GM12878 (cell line): ENCODE results near the gene WEE2. TPM values are rescaled to one million over a fixed set of nuclear protein-coding genes. Genes with fewer than 3 reads are reported as not detected.

ENCODE experiments used
- BHLHE40 ChIP-seq, 2 experiments: fragments of 450-650 bp in 1 of 2; IDR thresholded peaks; 2 replicates each; pipeline ENCODE4 v1.6.1; 2011 to 2017; ENCODE audit warnings: low read depth in 2 of 2, borderline replicate concordance in 1 of 2, improper control_type of control experiment in 1 of 2, low read length in 1 of 2, mild to moderate bottlenecking in 1 of 2
- CBX3 ChIP-seq: fragments of 200-600 bp; sonication (generic); IDR thresholded peaks from 2 replicates; pipeline ENCODE4 v1.6.1; 2016; ENCODE audit warnings: low read depth, borderline replicate concordance
- ETV6 ChIP-seq, 2 experiments: fragments of 450-650 bp in 1 of 2; IDR thresholded peaks in 1 of 2; conservative IDR thresholded peaks in 1 of 2; 2 replicates each; pipeline ENCODE4 v1.6.1; 2014; ENCODE audit warnings: antibody characterized with exemption in 1 of 2, borderline replicate concordance in 1 of 2, low read depth in 1 of 2, mild to moderate bottlenecking in 1 of 2, moderate library complexity in 1 of 2
- FOXM1 ChIP-seq: IDR thresholded peaks from 2 replicates; pipeline ENCODE4 v1.6.1; 2012; ENCODE audit warnings: low read depth, mild to moderate bottlenecking, inconsistent platforms, low read length, moderate library complexity
- MTA2 ChIP-seq: fragments of 450-650 bp; IDR thresholded peaks from 2 replicates; pipeline ENCODE4 v1.6.1; 2016; ENCODE audit warnings: low read depth, mild to moderate bottlenecking, moderate library complexity
- NBN ChIP-seq: fragments of 450-650 bp; IDR thresholded peaks from 2 replicates; pipeline ENCODE4 v1.6.1; 2016
- PAX5 ChIP-seq: IDR thresholded peaks from 2 replicates; pipeline ENCODE4 v1.6.1; 2011; ENCODE audit warnings: low read depth, low read length, borderline replicate concordance
- PAX8 ChIP-seq: fragments of 450-650 bp; IDR thresholded peaks from 2 replicates; pipeline ENCODE4 v1.6.1; 2017; ENCODE audit warnings: mild to moderate bottlenecking, moderate library complexity
- PML ChIP-seq: IDR thresholded peaks from 2 replicates; pipeline ENCODE4 v1.6.1; 2012; ENCODE audit warnings: low read length, inconsistent platforms
- SIX5 ChIP-seq: IDR thresholded peaks from 2 replicates; pipeline ENCODE4 v1.6.1; 2011; ENCODE audit warnings: mild to moderate bottlenecking, low read depth, low read length, moderate library complexity; ENCODE audit not compliant: severe bottlenecking
- ZNF217 ChIP-seq: fragments of 450-650 bp; IDR thresholded peaks from 2 replicates; pipeline ENCODE4 v1.6.1; 2017; ENCODE audit warnings: antibody characterized with exemption, mild to moderate bottlenecking
- ZNF24 ChIP-seq: fragments of 450-650 bp; IDR thresholded peaks from 2 replicates; pipeline ENCODE4 v1.6.1; 2017; ENCODE audit warnings: antibody characterized with exemption, mild to moderate bottlenecking
- ZNF622 ChIP-seq: fragments of 450-650 bp; IDR thresholded peaks from 2 replicates; pipeline ENCODE4 v1.6.1; 2017; ENCODE audit warnings: mild to moderate bottlenecking, inconsistent platforms
- polyA plus RNA-seq, 11 experiments: library from polyadenylated mRNA; depleted of rRNA in 4 of 11; unstranded in 6 of 11; stranded (reverse) in 5 of 11; fragments of >200 nt; fragmentation: Nextera tagmentation in 4 of 11; fragmentation: Illumina TruSeq in 1 of 11; extraction: Ambion mirVana in 4 of 11; extraction: Trizol in 1 of 11; gene quantifications; 1 replicate in 1 of 11; 2 replicates in 10 of 11; pipeline versions ENCODE4 v1.2.1 to v1.2.3, GENCODE V29; 2011 to 2016; ENCODE audit warnings: inconsistent platforms in 2 of 11, missing spikeins in 2 of 11, low read depth in 1 of 11
- total RNA-seq, 4 experiments: library from RNA; depleted of rRNA in 3 of 4; stranded (reverse); fragments of >200 nt in 3 of 4; fragmentation: Illumina TruSeq in 1 of 4; extraction: Trizol in 1 of 4; gene quantifications; 2 replicates each; pipeline versions ENCODE4 v1.2.1 to v1.2.3, GENCODE V29; 2013 to 2021
- TF ChIP-seq, protein P1 (sequence below): IDR thresholded peaks from 2 replicates; pipeline ENCODE4 v1.6.1; 2012; ENCODE audit warnings: low read depth, low read length, improper control_type of control experiment
- TF ChIP-seq, protein P2 (sequence below): IDR thresholded peaks from 2 replicates; pipeline ENCODE4 v1.6.1; 2011; ENCODE audit warnings: borderline replicate concordance, low read depth, mild to moderate bottlenecking, moderate library complexity, low read length; ENCODE audit not compliant: insufficient read depth, poor library complexity, severe bottlenecking
- TF ChIP-seq, protein P3 (sequence below): IDR thresholded peaks from 2 replicates; pipeline ENCODE4 v1.6.1; 2012; ENCODE audit warnings: improper control_type of control experiment, low read depth, low read length; ENCODE audit not compliant: insufficient replicate concordance
- TF ChIP-seq, protein P4 (sequence below): fragments of 150-350 bp; IDR thresholded peaks from 2 replicates; pipeline ENCODE4 v1.6.1; 2016; ENCODE audit warnings: low read depth, low read length

WEE2 gene
- total and polyA plus RNA-seq, 10 of the 15 experiments (the other 5 are each of a cell fraction or from before 2014, with no cell fraction given), result 0.02 to 0.03 (median 0.03) TPM; not detected in 7

DNA sequence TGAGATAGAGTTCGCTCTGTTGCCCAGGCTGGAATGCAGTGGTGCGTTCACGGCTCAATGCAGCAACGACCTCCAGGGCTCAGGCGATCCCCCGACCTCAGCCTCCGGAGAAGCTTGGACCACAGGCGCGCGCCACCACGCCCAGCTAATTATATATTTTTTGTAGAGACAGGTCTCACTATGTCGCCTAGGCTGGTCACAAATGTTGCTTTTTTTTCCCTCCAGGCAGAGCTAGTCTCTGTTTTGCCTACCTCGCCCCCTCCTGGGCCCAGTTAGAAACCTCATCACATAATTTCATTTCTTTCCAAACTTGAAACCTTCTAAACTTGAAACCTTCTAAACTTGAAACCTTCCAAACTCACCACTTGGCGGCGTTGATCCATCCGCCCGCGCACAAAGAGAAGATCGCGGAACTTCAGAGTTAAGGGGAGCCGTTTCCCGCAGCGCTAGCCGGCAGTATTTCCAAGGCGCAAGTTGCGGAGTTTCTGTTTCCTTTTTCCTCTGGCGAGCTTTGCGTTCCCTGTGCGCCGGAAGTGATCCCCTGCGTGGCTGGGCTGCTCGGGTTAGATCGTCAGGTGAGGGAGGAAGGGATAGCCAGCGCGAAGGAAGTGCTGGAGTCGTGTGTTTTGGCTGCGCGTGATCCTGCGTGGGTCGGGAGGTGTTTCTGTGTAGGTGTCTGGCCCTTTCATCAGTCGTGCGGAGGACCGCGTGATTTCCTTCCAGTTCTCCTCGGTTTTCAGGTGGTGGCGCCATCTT, 29.9 kb downstream of the WEE2 start, which contains the start of gene SSBP1 (continued):
- peak; percentile 88 for TF ChIP-seq MTA2
- peak; percentile 73 for TF ChIP-seq ZNF24
- peak; percentile 98 for TF ChIP-seq PML
- TF ChIP-seq, protein P1, sequence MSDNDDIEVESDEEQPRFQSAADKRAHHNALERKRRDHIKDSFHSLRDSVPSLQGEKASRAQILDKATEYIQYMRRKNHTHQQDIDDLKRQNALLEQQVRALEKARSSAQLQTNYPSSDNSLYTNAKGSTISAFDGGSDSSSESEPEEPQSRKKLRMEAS, result 0 out of 2 replicates have a peak, but pooled peaks have one; percentile 33
- TF ChIP-seq ZNF217, result 0 out of 2 replicates have a peak, but pooled peaks have one; percentile 28
- 0 out of 2 replicates have a peak, but pooled peaks have one; percentile 82 for TF ChIP-seq PAX8
- peak in 1 of 2 experiments; percentile 87; a peak in 2 of 4 replicates for TF ChIP-seq BHLHE40 (IDR thresholded peaks at IDR 0.05; ENCODE audit: borderline replicate concordance in 1 of 2, low read depth in 2 of 2, low read length in 1 of 2)
- peak; percentile 95 for TF ChIP-seq FOXM1
- peak in 1 of 2 experiments; percentile 89; a peak in 2 of 4 replicates for TF ChIP-seq ETV6 (conservative IDR thresholded peaks at IDR 0.05 in 1 of 2, IDR thresholded peaks at IDR 0.05 in 1 of 2; ENCODE audit: borderline replicate concordance in 1 of 2, low read depth in 1 of 2)
- TF ChIP-seq SIX5, result peak; percentile 82
- TF ChIP-seq, protein P2, sequence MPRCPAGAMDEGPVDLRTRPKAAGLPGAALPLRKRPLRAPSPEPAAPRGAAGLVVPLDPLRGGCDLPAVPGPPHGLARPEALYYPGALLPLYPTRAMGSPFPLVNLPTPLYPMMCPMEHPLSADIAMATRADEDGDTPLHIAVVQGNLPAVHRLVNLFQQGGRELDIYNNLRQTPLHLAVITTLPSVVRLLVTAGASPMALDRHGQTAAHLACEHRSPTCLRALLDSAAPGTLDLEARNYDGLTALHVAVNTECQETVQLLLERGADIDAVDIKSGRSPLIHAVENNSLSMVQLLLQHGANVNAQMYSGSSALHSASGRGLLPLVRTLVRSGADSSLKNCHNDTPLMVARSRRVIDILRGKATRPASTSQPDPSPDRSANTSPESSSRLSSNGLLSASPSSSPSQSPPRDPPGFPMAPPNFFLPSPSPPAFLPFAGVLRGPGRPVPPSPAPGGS, result no peak
- peak; percentile 49; the same call in 1 of the 2 replicates for TF ChIP-seq PAX5
- TF ChIP-seq NBN, result peak; percentile 98
- no peak for TF ChIP-seq ZNF622
- TF ChIP-seq, protein P3, sequence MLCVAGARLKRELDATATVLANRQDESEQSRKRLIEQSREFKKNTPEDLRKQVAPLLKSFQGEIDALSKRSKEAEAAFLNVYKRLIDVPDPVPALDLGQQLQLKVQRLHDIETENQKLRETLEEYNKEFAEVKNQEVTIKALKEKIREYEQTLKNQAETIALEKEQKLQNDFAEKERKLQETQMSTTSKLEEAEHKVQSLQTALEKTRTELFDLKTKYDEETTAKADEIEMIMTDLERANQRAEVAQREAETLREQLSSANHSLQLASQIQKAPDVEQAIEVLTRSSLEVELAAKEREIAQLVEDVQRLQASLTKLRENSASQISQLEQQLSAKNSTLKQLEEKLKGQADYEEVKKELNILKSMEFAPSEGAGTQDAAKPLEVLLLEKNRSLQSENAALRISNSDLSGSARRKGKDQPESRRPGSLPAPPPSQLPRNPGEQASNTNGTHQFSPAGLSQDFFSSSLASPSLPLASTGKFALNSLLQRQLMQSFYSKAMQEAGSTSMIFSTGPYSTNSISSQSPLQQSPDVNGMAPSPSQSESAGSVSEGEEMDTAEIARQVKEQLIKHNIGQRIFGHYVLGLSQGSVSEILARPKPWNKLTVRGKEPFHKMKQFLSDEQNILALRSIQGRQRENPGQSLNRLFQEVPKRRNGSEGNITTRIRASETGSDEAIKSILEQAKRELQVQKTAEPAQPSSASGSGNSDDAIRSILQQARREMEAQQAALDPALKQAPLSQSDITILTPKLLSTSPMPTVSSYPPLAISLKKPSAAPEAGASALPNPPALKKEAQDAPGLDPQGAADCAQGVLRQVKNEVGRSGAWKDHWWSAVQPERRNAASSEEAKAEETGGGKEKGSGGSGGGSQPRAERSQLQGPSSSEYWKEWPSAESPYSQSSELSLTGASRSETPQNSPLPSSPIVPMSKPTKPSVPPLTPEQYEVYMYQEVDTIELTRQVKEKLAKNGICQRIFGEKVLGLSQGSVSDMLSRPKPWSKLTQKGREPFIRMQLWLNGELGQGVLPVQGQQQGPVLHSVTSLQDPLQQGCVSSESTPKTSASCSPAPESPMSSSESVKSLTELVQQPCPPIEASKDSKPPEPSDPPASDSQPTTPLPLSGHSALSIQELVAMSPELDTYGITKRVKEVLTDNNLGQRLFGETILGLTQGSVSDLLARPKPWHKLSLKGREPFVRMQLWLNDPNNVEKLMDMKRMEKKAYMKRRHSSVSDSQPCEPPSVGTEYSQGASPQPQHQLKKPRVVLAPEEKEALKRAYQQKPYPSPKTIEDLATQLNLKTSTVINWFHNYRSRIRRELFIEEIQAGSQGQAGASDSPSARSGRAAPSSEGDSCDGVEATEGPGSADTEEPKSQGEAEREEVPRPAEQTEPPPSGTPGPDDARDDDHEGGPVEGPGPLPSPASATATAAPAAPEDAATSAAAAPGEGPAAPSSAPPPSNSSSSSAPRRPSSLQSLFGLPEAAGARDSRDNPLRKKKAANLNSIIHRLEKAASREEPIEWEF, result no peak
- TF ChIP-seq, protein P4, sequence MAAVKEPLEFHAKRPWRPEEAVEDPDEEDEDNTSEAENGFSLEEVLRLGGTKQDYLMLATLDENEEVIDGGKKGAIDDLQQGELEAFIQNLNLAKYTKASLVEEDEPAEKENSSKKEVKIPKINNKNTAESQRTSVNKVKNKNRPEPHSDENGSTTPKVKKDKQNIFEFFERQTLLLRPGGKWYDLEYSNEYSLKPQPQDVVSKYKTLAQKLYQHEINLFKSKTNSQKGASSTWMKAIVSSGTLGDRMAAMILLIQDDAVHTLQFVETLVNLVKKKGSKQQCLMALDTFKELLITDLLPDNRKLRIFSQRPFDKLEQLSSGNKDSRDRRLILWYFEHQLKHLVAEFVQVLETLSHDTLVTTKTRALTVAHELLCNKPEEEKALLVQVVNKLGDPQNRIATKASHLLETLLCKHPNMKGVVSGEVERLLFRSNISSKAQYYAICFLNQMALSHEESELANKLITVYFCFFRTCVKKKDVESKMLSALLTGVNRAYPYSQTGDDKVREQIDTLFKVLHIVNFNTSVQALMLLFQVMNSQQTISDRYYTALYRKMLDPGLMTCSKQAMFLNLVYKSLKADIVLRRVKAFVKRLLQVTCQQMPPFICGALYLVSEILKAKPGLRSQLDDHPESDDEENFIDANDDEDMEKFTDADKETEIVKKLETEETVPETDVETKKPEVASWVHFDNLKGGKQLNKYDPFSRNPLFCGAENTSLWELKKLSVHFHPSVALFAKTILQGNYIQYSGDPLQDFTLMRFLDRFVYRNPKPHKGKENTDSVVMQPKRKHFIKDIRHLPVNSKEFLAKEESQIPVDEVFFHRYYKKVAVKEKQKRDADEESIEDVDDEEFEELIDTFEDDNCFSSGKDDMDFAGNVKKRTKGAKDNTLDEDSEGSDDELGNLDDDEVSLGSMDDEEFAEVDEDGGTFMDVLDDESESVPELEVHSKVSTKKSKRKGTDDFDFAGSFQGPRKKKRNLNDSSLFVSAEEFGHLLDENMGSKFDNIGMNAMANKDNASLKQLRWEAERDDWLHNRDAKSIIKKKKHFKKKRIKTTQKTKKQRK, result peak; percentile 58; the same call in 1 of the 2 replicates
- no peak for TF ChIP-seq CBX3
